Neural progenitor cell (in vitro differentiated cells): Measurements from ENCODE around the gene CLCA4.
"Not testable (repeated sequence)": the region's sequence is repeated elsewhere in the genome, so short reads cannot be mapped to it uniquely, and the experiment has no call there.

Source experiments
- EZH2 ChIP-seq: fragments of 200-600 bp; sonication (generic); IDR thresholded peaks from 2 replicates; pipeline ENCODE4 v1.6.1; 2017; ENCODE audit warnings: antibody characterized with exemption, mild to moderate bottlenecking, moderate library complexity
- EZH2phosphoT487 ChIP-seq: fragments of 200-600 bp; sonication (generic); IDR thresholded peaks from 2 replicates; pipeline ENCODE4 v1.6.1; 2017; ENCODE audit warnings: antibody characterized with exemption
- TF ChIP-seq, protein P1 (sequence below): fragments of 200-600 bp; sonication (generic); IDR thresholded peaks from 2 replicates; pipeline ENCODE4 v1.5.1; 2017; ENCODE audit warnings: antibody characterized with exemption, mild to moderate bottlenecking

DNA sequence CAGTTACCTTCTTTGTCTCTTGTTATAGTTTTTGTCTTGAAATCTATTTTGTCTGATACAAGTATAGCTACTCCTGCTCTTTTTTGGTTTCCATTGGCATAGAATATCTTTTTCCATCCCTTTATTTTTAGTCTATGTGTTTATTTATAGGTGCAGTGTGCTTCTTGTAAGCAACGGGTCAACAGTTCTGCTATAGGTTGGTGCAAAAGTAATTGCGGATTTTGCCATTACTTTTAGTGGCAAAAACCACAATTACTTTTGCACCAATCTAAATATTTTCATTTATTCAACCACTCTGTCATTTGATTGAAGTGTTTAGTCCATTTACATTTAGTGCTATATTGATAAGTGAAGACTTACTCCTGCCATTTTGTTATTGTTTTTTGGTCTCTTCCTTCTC is 59.2 kb downstream of the CLCA4 start:
- TF ChIP-seq, protein P1, sequence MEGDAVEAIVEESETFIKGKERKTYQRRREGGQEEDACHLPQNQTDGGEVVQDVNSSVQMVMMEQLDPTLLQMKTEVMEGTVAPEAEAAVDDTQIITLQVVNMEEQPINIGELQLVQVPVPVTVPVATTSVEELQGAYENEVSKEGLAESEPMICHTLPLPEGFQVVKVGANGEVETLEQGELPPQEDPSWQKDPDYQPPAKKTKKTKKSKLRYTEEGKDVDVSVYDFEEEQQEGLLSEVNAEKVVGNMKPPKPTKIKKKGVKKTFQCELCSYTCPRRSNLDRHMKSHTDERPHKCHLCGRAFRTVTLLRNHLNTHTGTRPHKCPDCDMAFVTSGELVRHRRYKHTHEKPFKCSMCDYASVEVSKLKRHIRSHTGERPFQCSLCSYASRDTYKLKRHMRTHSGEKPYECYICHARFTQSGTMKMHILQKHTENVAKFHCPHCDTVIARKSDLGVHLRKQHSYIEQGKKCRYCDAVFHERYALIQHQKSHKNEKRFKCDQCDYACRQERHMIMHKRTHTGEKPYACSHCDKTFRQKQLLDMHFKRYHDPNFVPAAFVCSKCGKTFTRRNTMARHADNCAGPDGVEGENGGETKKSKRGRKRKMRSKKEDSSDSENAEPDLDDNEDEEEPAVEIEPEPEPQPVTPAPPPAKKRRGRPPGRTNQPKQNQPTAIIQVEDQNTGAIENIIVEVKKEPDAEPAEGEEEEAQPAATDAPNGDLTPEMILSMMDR, result not testable (repeated sequence)
- not testable (repeated sequence) for TF ChIP-seq EZH2phosphoT487, EZH2
